H1 (cell line): Measurements from ENCODE around the gene MAGEC3. TPM values are rescaled to one million over a fixed set of nuclear protein-coding genes. Genes with fewer than 3 reads are reported as not detected.
"Not testable (repeated sequence)": the region's sequence is repeated elsewhere in the genome, so short reads cannot be mapped to it uniquely, and the experiment has no call there.

ENCODE experiments used
- CTCF ChIA-PET: fragments of 300-600 bp; sonication (Branson Sonifier 250); formaldehyde crosslinking; loops from one replicate; lab custom pipeline; 2021; ENCODE audit not compliant: partially characterized antibody; lab: Charles Lee
- POLR2A ChIA-PET: fragments of 300-600 bp; sonication (Branson Sonifier 250); formaldehyde crosslinking; loops from one replicate; lab custom pipeline; 2021; ENCODE audit warnings: inconsistent platforms; ENCODE audit not compliant: partially characterized antibody; lab: Charles Lee
- DNase-seq, 2 experiments: peaks; one replicate each; pipeline versions ENCODE4 v3.0.0 to v3.0.0-alpha.2; 2010 to 2022; ENCODE audit warnings: low spot score in 2 of 2, low read depth in 1 of 2, mixed read lengths in 1 of 2
- FAIRE-seq: peaks from 2 replicates; lab custom pipeline; 2011; peaks lifted over from hg19 to GRCh38; lab: Jason Lieb, UNC
- H2AFZ ChIP-seq: 2 replicates; pipeline ENCODE4 v1.8.1; 2012; ENCODE audit warnings: low read length, inconsistent platforms
- H2AK5ac ChIP-seq: 2 replicates; pipeline ENCODE4 v1.6.1; 2013; ENCODE audit warnings: low read depth, low read length
- H2BK120ac ChIP-seq: replicated peaks from 2 replicates; pipeline ENCODE3; 2013; ENCODE audit warnings: low read depth, low read length, inconsistent platforms
- H2BK12ac ChIP-seq: 2 replicates; pipeline ENCODE4 v1.6.1; 2013; ENCODE audit warnings: low read depth, low read length
- H2BK15ac ChIP-seq: 2 replicates; pipeline ENCODE4 v1.6.1; 2013; ENCODE audit warnings: low read length
- H2BK20ac ChIP-seq: 2 replicates; pipeline ENCODE4 v1.6.1; 2013; ENCODE audit warnings: low read length
- H2BK5ac ChIP-seq: 2 replicates; pipeline ENCODE4 v1.6.1; 2013; ENCODE audit warnings: low read depth, low read length
- H3K14ac ChIP-seq: 2 replicates; pipeline ENCODE4 v1.6.1; 2013; ENCODE audit warnings: inconsistent platforms; ENCODE audit not compliant: insufficient read length
- H3K18ac ChIP-seq: 2 replicates; pipeline ENCODE4 v1.6.1; 2013; ENCODE audit warnings: low read length; ENCODE audit errors: extremely low read depth
- H3K23ac ChIP-seq: 2 replicates; pipeline ENCODE4 v1.6.1; 2013; ENCODE audit warnings: inconsistent platforms; ENCODE audit not compliant: insufficient read length
- H3K23me2 ChIP-seq: 2 replicates; pipeline ENCODE4 v1.6.1; 2013; ENCODE audit warnings: low read depth, low read length
- H3K27ac ChIP-seq: 2 replicates; pipeline ENCODE4 v1.6.1; 2011; ENCODE audit warnings: low read depth, low read length, inconsistent platforms
- H3K27me3 ChIP-seq, 4 experiments: replicated peaks in 1 of 4; 1 replicate in 1 of 4; 2 replicates in 3 of 4; pipeline versions ENCODE4 v1.6.1 to v1.8.1; 2011 to 2013; ENCODE audit warnings: low read length in 3 of 4, mild to moderate bottlenecking in 3 of 4, inconsistent platforms in 2 of 4, mixed read lengths in 2 of 4, moderate library complexity in 1 of 4; ENCODE audit not compliant: control insufficient read depth in 3 of 4, insufficient read depth in 3 of 4; ENCODE audit errors: extremely low read depth in 1 of 4
- H3K36me3 ChIP-seq, 4 experiments: 2 replicates each; pipeline versions ENCODE4 v1.6.1 to v1.8.1; 2011 to 2013; ENCODE audit warnings: mild to moderate bottlenecking in 4 of 4, low read length in 3 of 4, moderate library complexity in 2 of 4, control low read depth in 1 of 4, inconsistent platforms in 1 of 4; ENCODE audit not compliant: insufficient read depth in 4 of 4, control insufficient read depth in 2 of 4
- H3K4ac ChIP-seq: replicated peaks from 2 replicates; pipeline ENCODE3; 2013; ENCODE audit warnings: low read length, low read depth, mixed read lengths, inconsistent platforms; ENCODE audit not compliant: insufficient read length
- H3K4me1 ChIP-seq, 4 experiments: replicated peaks in 1 of 4; 1 replicate in 1 of 4; 2 replicates in 3 of 4; pipeline versions ENCODE4 v1.6.1 to v1.8.1; 2011 to 2013; ENCODE audit warnings: low read length in 3 of 4, inconsistent platforms in 2 of 4, mixed read lengths in 1 of 4; ENCODE audit not compliant: insufficient read depth in 4 of 4, control insufficient read depth in 3 of 4
- H3K4me2 ChIP-seq, 2 experiments: 2 replicates each; pipeline versions ENCODE4 v1.6.1 to v1.8.1; 2011 to 2013; ENCODE audit warnings: low read depth in 2 of 2, low read length in 2 of 2, control low read depth in 1 of 2, inconsistent platforms in 1 of 2, mild to moderate bottlenecking in 1 of 2; ENCODE audit not compliant: insufficient read depth in 1 of 2
- H3K4me3 ChIP-seq, 4 experiments: fragments of 200-600, 300-600 bp in 1 of 4; sonication (generic), shearing (Covaris generic), sonication (Bioruptor Twin) in 1 of 4; 2 replicates each; pipeline versions ENCODE4 v1.5.1 to v1.8.1; 2011 to 2016; ENCODE audit warnings: low read length in 4 of 4, low read depth in 3 of 4, control low read depth in 2 of 4, inconsistent platforms in 2 of 4, mild to moderate bottlenecking in 2 of 4, mixed read lengths in 1 of 4, moderate library complexity in 1 of 4; ENCODE audit not compliant: insufficient read depth in 2 of 4; ENCODE audit errors: extremely low read depth in 1 of 4
- H3K56ac ChIP-seq: replicated peaks from 2 replicates; pipeline ENCODE3; 2013; ENCODE audit warnings: low read depth, mild to moderate bottlenecking, mixed read lengths, low read length, inconsistent platforms; ENCODE audit not compliant: insufficient read length
- H3K79me1 ChIP-seq: 2 replicates; pipeline ENCODE4 v1.6.1; 2013; ENCODE audit warnings: low read depth, low read length, control low read depth
- H3K79me2 ChIP-seq, 2 experiments: 2 replicates each; pipeline versions ENCODE4 v1.6.1 to v1.8.1; 2012 to 2013; ENCODE audit warnings: low read length in 2 of 2, mild to moderate bottlenecking in 2 of 2, inconsistent platforms in 1 of 2; ENCODE audit not compliant: insufficient read depth in 2 of 2, control insufficient read depth in 1 of 2
- H3K9ac ChIP-seq, 4 experiments: replicated peaks in 1 of 4; 1 replicate in 1 of 4; 2 replicates in 3 of 4; pipeline versions ENCODE4 v1.6.1 to v1.8.1; 2011 to 2013; ENCODE audit warnings: low read depth in 3 of 4, low read length in 3 of 4, control low read depth in 2 of 4, mild to moderate bottlenecking in 2 of 4, moderate library complexity in 2 of 4, inconsistent platforms in 1 of 4; ENCODE audit errors: extremely low read depth in 1 of 4
- H3K9me3 ChIP-seq, 2 experiments: 2 replicates each; pipeline versions ENCODE4 v1.6.1 to v1.8.1; 2012 to 2013; ENCODE audit warnings: mild to moderate bottlenecking in 2 of 2, moderate library complexity in 2 of 2, control low read depth in 1 of 2, inconsistent platforms in 1 of 2, low read depth in 1 of 2, low read length in 1 of 2, mixed read lengths in 1 of 2; ENCODE audit not compliant: insufficient read depth in 2 of 2
- H4K20me1 ChIP-seq, 2 experiments: replicated peaks in 1 of 2; 2 replicates each; pipeline versions ENCODE3 to v1.8.1; 2011 to 2013; ENCODE audit warnings: inconsistent platforms in 2 of 2, low read length in 2 of 2, mild to moderate bottlenecking in 1 of 2; ENCODE audit not compliant: insufficient read depth in 2 of 2, control insufficient read depth in 1 of 2
- H4K5ac ChIP-seq: 2 replicates; pipeline ENCODE4 v1.6.1; 2013; ENCODE audit warnings: low read length, low read depth, mixed read lengths, inconsistent platforms; ENCODE audit not compliant: insufficient read length
- H4K8ac ChIP-seq: 2 replicates; pipeline ENCODE4 v1.8.0; 2013; ENCODE audit warnings: mild to moderate bottlenecking, moderate library complexity, low read length, inconsistent platforms; ENCODE audit not compliant: insufficient read depth; ENCODE audit errors: extremely low read depth
- H4K91ac ChIP-seq: replicated peaks from 2 replicates; pipeline ENCODE3; 2013; ENCODE audit warnings: low read length, mixed read lengths, inconsistent platforms; ENCODE audit not compliant: insufficient read length
- KDM4A ChIP-seq: IDR thresholded peaks from one replicate; pipeline ENCODE4 v1.7.1; 2012; ENCODE audit warnings: low read depth, mild to moderate bottlenecking, moderate library complexity, low read length, inconsistent platforms; ENCODE audit not compliant: severe bottlenecking
- RAD21 ChIP-seq, 2 experiments: IDR thresholded peaks in 1 of 2; conservative IDR thresholded peaks in 1 of 2; 2 replicates each; pipeline ENCODE4 v1.6.1; 2011; ENCODE audit warnings: low read depth in 2 of 2, low read length in 2 of 2, improper control_type of control experiment in 1 of 2, inconsistent platforms in 1 of 2, mild to moderate bottlenecking in 1 of 2, moderate library complexity in 1 of 2
- RFX5 ChIP-seq: IDR thresholded peaks from 2 replicates; pipeline ENCODE4 v1.6.1; 2011; ENCODE audit warnings: low read depth, low read length, improper control_type of control experiment, borderline replicate concordance
- WGBS, 2 experiments: shearing (Covaris generic) in 1 of 2; methylation state at CpG; one replicate each; pipeline versions ENCODE4 v1.1.6 to v1.1.7; 2013 to 2015; ENCODE audit warnings: low lambda C conversion rate in 2 of 2, mixed read lengths in 2 of 2, inconsistent platforms in 1 of 2, low coverage in 1 of 2, missing lambda C conversion rate in 1 of 2; ENCODE audit not compliant: insufficient replicate concordance in 2 of 2, insufficient coverage in 1 of 2, insufficient read length in 1 of 2; ENCODE audit errors: extremely low coverage in 1 of 2, missing lambda C conversion rate in 1 of 2; 5-methylcytosine and 5-hydroxymethylcytosine counted together
- polyA plus RNA-seq, 7 experiments: library from polyadenylated mRNA; depleted of rRNA in 3 of 7; stranded (reverse) in 5 of 7; unstranded in 2 of 7; fragments of >200 nt in 5 of 7; fragments of 200-250 nt in 2 of 7; gene quantifications; 1 replicate in 5 of 7; 2 replicates in 1 of 7; 4 replicates in 1 of 7; pipeline versions ENCODE4 v1.2.1 to v1.2.3, GENCODE V29; 2011 to 2013; ENCODE audit warnings: missing spikeins in 2 of 7, mixed read lengths in 2 of 7
- total RNA-seq: library from RNA; stranded (reverse); fragmentation: NEBNext Ultra II Directional; extraction: Animal tissue kit (Norgen Biotek cat#: 25700); gene quantifications from 2 replicates; pipeline ENCODE4 v1.2.1, GENCODE V29; 2021

Gene MAGEC3
- total and polyA plus RNA-seq, 2 of the 8 experiments (the other 6 are each of a cell fraction or from before 2014, with no cell fraction given): not detected

- H3K23ac ChIP-seq: no peak overlapping the region
- no peaks in the 10 kb centered on the region for H3K4me1 ChIP-seq
Observed at GRCh38 chrX:141879616-141880015, 41.5 kb downstream of the MAGEC3 start.

DNA sequence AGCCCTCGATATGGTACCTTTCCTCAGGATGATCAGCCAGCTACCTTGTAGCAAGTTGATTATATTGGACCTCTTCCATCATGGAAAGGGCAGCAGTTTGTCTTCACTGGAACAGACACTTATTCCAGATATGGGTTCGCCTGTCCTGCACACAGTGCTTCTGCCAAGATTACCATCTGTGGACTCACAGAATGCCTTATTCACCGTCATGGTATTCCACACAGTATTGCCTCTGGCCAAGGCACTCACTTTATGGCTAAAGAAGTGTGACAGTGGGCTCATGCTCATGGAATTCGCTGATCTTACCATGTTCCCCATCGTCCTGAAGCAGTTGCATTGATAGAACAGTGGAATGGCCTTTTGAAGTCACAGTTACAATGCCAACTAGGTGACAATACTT, 50.7 kb downstream of the MAGEC3 start:
- POLR2A ChIA-PET, H3K56ac ChIP-seq, H3K23me2 ChIP-seq, H2BK15ac ChIP-seq, H4K5ac ChIP-seq, H2BK12ac ChIP-seq, H4K20me1 ChIP-seq, H3K14ac ChIP-seq, FAIRE-seq, H2AFZ ChIP-seq, H3K4me1 ChIP-seq, H3K9me3 ChIP-seq, H3K79me2 ChIP-seq, H2BK20ac ChIP-seq, H3K9ac ChIP-seq, H2AK5ac ChIP-seq, H3K27ac ChIP-seq, H2BK5ac ChIP-seq, H3K4ac ChIP-seq, CTCF ChIA-PET, H3K23ac ChIP-seq, H3K18ac ChIP-seq, H3K27me3 ChIP-seq, H4K8ac ChIP-seq, H3K4me2 ChIP-seq, H2BK120ac ChIP-seq, DNase-seq, H3K79me1 ChIP-seq, H3K36me3 ChIP-seq, H4K91ac ChIP-seq, H3K4me3 ChIP-seq: not testable (repeated sequence)
- WGBS, 2 experiments: 100% methylated on average over 4 of the region's 5 CpGs; no CpG with 5 or more reads in 1 of the 2 experiments

More at GRCh38 chrX:141879616-141880015, 41.5 kb downstream of the MAGEC3 start:
- DNase-seq (no peak), FAIRE-seq (no peak)
- H3K18ac ChIP-seq: no peak overlapping the region
- H4K8ac ChIP-seq: no peak overlapping the region
- no peak overlapping the region for H3K9ac ChIP-seq
- ChIA-PET CTCF (interaction anchor here (0.9 kb wide), 1 partner anchor 1125 kb away, joined by 3 read pairs; no protein-coding TSS in a partner anchor), POLR2A (no interaction called here)
- no peak overlapping the region for H3K4me2 ChIP-seq
- no peak overlapping the region for H3K4ac ChIP-seq
- no peaks in the 10 kb centered on the region for H3K27me3 ChIP-seq
- H3K56ac ChIP-seq: no peak overlapping the region
- H3K4me3 ChIP-seq: no peak overlapping the region
- H2BK5ac ChIP-seq: no peak overlapping the region
- no peak overlapping the region for H2BK120ac ChIP-seq
- no peak overlapping the region for H2BK12ac ChIP-seq
- no peaks in the 10 kb centered on the region for H3K36me3 ChIP-seq
- H4K20me1 ChIP-seq: no peaks in the 10 kb centered on the region
- no peak overlapping the region for H3K27ac ChIP-seq
- TF ChIP-seq RFX5: no peak
- no peak for TF ChIP-seq KDM4A
- peak; percentile 33 to 41; a peak in 3 of 4 replicates for TF ChIP-seq RAD21 (IDR thresholded peaks at IDR 0.05 in 1 of 2, conservative IDR thresholded peaks at IDR 0.05 in 1 of 2; ENCODE audit: low read depth in 2 of 2, low read length in 2 of 2)
- H4K5ac ChIP-seq: no peak overlapping the region
- H2BK20ac ChIP-seq: no peak overlapping the region
- no peak overlapping the region for H4K91ac ChIP-seq
- no peak overlapping the region for H2BK15ac ChIP-seq
- no peak overlapping the region for H2AFZ ChIP-seq
- H3K79me1 ChIP-seq: no peaks in the 10 kb centered on the region
- no peaks in the 10 kb centered on the region for H3K9me3 ChIP-seq
- H3K79me2 ChIP-seq: no peaks in the 10 kb centered on the region
- H3K14ac ChIP-seq: no peak overlapping the region
- H3K23me2 ChIP-seq: no peaks in the 10 kb centered on the region
- WGBS, 2 experiments: no CpG with 5 or more reads among the region's 5 CpGs
- H2AK5ac ChIP-seq: no peak overlapping the region
